Osteocyte (in vitro differentiated cells): ENCODE results near the gene CABLES2. TPM values are rescaled to one million over a fixed set of nuclear protein-coding genes. Genes with fewer than 3 reads are reported as not detected.

Experiments used
- DNase-seq: peaks from one replicate; pipeline ENCODE4 v3.0.0; 2021; ENCODE audit warnings: mixed read lengths; ENCODE audit not compliant: unreplicated experiment; ENCODE audit errors: extremely low spot score
- H3K27ac Mint-ChIP-seq: one replicate; pipeline ENCODE4 v1.8.0; 2021; ENCODE audit warnings: mild to moderate bottlenecking, mixed read lengths; ENCODE audit not compliant: unreplicated experiment
- H3K27me3 Mint-ChIP-seq: one replicate; pipeline ENCODE4 v1.8.0; 2021; ENCODE audit warnings: mixed read lengths; ENCODE audit not compliant: unreplicated experiment
- H3K36me3 Mint-ChIP-seq: one replicate; pipeline ENCODE4 v1.8.0; 2021; ENCODE audit warnings: mixed read lengths; ENCODE audit not compliant: unreplicated experiment
- H3K4me1 Mint-ChIP-seq: one replicate; pipeline ENCODE4 v1.8.0; 2021; ENCODE audit warnings: mixed read lengths; ENCODE audit not compliant: unreplicated experiment
- H3K4me3 Mint-ChIP-seq: one replicate; pipeline ENCODE4 v1.8.0; 2021; ENCODE audit warnings: mild to moderate bottlenecking, moderate library complexity, mixed read lengths; ENCODE audit not compliant: unreplicated experiment
- H3K9me3 Mint-ChIP-seq: one replicate; pipeline ENCODE4 v1.8.0; 2021; ENCODE audit warnings: mixed read lengths; ENCODE audit not compliant: unreplicated experiment
- total RNA-seq: library from RNA; stranded (reverse); gene quantifications from 2 replicates; pipeline ENCODE4 v1.2.1, GENCODE V29; 2021
- TF ChIP-seq, protein P1 (sequence below): fragments of 200-600 bp; sonication (generic); IDR thresholded peaks from 2 replicates; pipeline ENCODE4 v1.5.0; 2021; ENCODE audit warnings: antibody characterized with exemption, mild to moderate bottlenecking, moderate library complexity

Gene CABLES2
- total RNA-seq, 1 donor from 2014 or later, result 8.8 TPM

DNA sequence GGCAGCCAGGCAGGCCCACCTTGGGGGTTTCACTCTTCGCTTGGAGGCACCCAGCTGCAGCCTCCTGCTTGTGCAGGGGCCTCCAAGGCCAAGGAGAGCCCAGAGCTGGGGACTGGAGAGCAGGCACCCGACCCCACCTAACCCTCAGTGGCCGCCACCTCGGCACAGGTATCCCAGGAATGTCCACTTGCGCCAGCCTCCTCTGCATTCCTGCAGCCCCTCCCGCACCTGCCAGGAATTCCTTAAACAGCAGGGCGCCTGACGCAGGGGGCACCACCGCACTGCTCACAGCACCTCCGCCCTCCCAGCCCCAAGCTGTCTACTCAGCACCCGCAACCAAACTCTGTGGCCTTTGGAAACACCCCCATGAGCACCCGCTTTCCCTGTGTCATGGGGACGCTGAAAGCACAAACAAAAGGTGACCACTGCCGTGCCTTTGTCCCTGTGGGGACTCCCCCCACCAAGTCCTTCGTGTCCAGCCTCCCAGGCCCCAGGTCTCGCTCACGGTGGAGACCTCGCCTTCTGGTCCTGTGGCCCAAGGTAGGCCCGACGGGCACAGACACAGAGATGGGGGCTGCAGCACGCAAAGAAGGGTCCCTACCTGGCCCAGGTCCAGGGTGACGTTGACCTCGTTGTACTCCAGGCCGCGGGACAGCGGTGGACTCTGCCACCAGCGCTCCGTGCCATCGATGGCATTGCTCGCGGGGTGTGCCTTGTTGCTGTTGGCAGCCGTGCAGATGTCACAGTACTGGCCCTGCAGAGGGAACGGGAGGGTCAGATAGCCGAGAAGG lies 45.1 kb downstream of the CABLES2 start:
- Mint-ChIP-seq H3K27me3 (no peaks in the 10 kb centered on the region), H3K27ac (no peak overlapping the region), H3K4me3 (no peak overlapping the region), H3K36me3 (no peaks in the 10 kb centered on the region), H3K9me3 (no peaks in the 10 kb centered on the region), H3K4me1 (peaks cover 62% of the 10 kb centered on the region)
- TF ChIP-seq, protein P1, sequence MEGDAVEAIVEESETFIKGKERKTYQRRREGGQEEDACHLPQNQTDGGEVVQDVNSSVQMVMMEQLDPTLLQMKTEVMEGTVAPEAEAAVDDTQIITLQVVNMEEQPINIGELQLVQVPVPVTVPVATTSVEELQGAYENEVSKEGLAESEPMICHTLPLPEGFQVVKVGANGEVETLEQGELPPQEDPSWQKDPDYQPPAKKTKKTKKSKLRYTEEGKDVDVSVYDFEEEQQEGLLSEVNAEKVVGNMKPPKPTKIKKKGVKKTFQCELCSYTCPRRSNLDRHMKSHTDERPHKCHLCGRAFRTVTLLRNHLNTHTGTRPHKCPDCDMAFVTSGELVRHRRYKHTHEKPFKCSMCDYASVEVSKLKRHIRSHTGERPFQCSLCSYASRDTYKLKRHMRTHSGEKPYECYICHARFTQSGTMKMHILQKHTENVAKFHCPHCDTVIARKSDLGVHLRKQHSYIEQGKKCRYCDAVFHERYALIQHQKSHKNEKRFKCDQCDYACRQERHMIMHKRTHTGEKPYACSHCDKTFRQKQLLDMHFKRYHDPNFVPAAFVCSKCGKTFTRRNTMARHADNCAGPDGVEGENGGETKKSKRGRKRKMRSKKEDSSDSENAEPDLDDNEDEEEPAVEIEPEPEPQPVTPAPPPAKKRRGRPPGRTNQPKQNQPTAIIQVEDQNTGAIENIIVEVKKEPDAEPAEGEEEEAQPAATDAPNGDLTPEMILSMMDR, result no peak
- no peak for DNase-seq

DNA sequence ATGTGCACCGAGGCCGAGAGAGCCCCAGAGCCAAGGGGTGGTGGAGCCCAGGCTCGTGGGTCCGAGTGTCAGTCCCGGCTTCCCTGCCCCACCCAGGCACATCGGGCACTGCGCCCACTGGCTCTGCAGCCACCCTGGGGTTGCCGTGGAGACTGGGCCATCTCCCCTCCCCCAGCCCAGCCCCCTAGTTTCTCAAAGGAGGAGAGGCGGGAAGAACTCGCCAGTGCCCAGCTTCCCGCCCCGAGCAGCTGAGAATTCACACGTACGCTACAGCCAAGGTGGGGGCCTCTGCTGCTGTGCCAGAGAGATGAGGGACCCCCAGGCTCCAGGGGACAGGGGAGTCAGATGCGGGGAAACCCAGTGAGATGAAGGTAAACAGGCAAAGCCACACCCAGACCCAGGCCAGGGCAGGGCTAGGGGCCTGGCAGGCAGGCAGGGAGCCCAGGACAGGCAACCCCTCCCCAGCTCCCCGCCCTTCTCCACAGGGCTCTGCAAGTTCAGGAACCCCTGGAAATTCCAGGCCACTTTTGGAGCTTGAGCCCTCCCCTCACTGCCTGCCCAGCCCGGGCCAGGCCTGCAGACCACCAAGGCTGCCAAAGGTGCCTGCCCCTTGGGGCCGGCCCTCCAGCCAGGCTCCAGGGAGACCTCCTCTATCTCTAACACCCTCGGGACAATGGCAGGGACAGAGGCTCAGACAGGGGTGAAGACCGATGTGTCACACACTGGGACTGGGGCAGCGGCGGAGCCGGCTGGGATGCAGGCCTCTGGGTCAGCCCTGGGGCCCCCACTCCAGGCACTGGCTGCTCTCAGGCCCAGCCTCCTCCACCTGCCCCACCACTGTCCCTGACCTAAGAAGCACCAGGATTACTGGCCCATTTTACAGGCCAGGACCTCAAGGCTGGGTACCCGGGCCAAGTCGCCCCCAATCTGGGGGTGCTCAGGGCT lies 46.0 kb downstream of the CABLES2 start:
- Mint-ChIP-seq H3K27me3 (no peaks in the 10 kb centered on the region), H3K4me3 (no peak overlapping the region), H3K4me1 (peaks cover 70% of the 10 kb centered on the region), H3K27ac (peak overlapping the region; percentile 31), H3K9me3 (no peaks in the 10 kb centered on the region), H3K36me3 (no peaks in the 10 kb centered on the region)
- DNase-seq, result no peak
- TF ChIP-seq, protein P1, result no peak

DNA sequence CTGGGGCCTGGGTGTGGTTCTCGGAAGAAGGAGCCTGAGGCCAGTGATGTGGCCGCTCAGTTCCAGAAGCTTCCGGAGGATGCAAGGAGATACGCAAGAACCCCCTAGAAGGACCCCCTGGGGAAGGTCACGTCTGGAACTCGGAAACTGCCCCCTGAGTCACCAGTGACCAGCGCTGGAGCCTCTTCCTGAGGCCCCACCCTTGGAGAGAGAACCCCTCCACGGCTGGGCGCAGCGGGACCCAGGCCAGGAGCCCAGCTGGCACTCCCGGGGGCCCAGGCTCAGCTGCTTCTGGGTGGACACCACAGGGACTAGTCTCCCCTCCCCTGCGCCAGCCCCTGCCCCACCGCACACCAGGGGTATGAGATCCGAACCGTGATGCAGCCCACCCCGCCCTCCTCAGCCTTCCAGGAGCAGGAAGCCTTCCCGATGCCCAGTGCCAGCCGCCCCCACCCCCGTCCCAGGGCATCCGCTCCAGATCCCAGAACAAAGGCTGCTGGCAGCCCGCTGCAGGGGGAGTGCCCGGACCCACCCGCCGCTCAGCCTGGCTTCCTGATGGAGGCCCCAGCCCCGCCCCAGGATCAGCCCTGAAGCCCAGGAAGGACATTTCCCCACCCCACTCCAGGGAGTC lies 47.5 kb downstream of the CABLES2 start:
- Mint-ChIP-seq H3K9me3 (no peaks in the 10 kb centered on the region), H3K36me3 (no peaks in the 10 kb centered on the region), H3K4me1 (peaks cover 70% of the 10 kb centered on the region), H3K4me3 (no peak overlapping the region), H3K27me3 (no peaks in the 10 kb centered on the region), H3K27ac (peak overlapping the region; percentile 65)
- TF ChIP-seq, protein P1, result no peak
- no peak for DNase-seq

DNA sequence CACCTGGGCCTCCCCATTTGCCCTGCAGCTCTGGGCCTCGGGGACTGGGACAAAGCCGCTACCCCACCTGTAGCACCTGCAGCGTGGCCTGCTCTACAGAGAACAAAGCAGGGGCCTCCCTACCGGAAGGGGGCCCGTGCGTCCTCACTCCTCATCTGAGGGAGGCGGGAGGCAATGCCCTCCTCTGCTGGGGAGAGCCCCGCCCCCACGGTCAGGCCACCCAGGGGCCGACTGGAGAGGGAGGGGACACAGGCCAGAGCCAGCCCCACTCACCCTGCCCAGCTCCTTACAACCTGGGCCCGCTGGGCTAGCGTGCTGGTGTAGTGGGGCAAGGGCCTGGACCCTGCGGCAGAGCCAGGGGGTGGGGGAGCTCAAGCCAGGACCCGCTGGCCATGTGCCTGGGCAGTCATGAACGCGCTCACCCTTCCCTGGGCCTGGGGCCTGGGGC lies 48.0 kb downstream of the CABLES2 start:
- H3K4me3 Mint-ChIP-seq, result no peak overlapping the region
- H3K4me1 Mint-ChIP-seq, result peaks cover 70% of the 10 kb centered on the region
- H3K9me3 Mint-ChIP-seq, result no peaks in the 10 kb centered on the region
- no peaks in the 10 kb centered on the region for H3K27me3 Mint-ChIP-seq
- peak overlapping the region; percentile 65 for H3K27ac Mint-ChIP-seq
- H3K36me3 Mint-ChIP-seq, result no peaks in the 10 kb centered on the region
- TF ChIP-seq, protein P1, result no peak
- no peak for DNase-seq
